Adrenal gland (tissue), 12 donors: ENCODE results near the gene CMYA5. TPM values are rescaled to one million over a fixed set of nuclear protein-coding genes. Genes with fewer than 3 reads are reported as not detected.

Experiments used
- DNase-seq, 7 donors: peaks; one replicate each; pipeline ENCODE4 v3.0.0-alpha.2; 2019 to 2020
- H3K27ac ChIP-seq, 5 donors: fragments of 200-600 bp; sonication (generic) in 4 of 5; 1 replicate in 3 of 5; 2 replicates in 2 of 5; pipeline versions ENCODE4 v1.5.1 to v1.8.0; 2016 to 2020; ENCODE audit warnings: mild to moderate bottlenecking in 1 of 5
- H3K27me3 ChIP-seq: fragments of 200-600 bp; 2 replicates; pipeline ENCODE4 v1.8.0; 2021
- H3K36me3 ChIP-seq, 2 donors: fragments of 200-600 bp; replicated peaks in 1 of 2; 1 replicate in 1 of 2; 2 replicates in 1 of 2; pipeline versions ENCODE4 v1.5.1 to v1.8.0; 2018 to 2022
- H3K4me1 ChIP-seq, 2 donors: fragments of 200-600 bp; replicated peaks in 1 of 2; 1 replicate in 1 of 2; 2 replicates in 1 of 2; pipeline versions ENCODE4 v1.5.1 to v1.8.0; 2018 to 2021
- H3K4me3 ChIP-seq, 4 donors: fragments of 200-600 bp; sonication (generic) in 3 of 4; one replicate each; pipeline ENCODE4 v1.5.1; 2016 to 2018
- H3K9me3 ChIP-seq, 3 donors: fragments of 200-600 bp; sonication (generic) in 1 of 3; replicated peaks in 1 of 3; 1 replicate in 2 of 3; 2 replicates in 1 of 3; pipeline versions ENCODE4 v1.5.1 to v1.8.0; 2016 to 2021
- CTCF ChIP-seq, 6 experiments: fragments of 450-650 bp in 4 of 6; fragments of 200-600 bp in 2 of 6; sonication (generic) in 1 of 6; IDR thresholded peaks; 1 replicate in 5 of 6; 2 replicates in 1 of 6; pipeline versions ENCODE4 v1.5.1 to v1.8.0; 2016 to 2021; ENCODE audit warnings: antibody characterized with exemption in 6 of 6, mild to moderate bottlenecking in 2 of 6, moderate library complexity in 1 of 6
- POLR2A ChIP-seq, 2 donors: fragments of 450-650 bp; IDR thresholded peaks; one replicate each; pipeline ENCODE4 v1.6.1; 2017; ENCODE audit warnings: antibody characterized with exemption in 2 of 2, mild to moderate bottlenecking in 2 of 2, moderate library complexity in 1 of 2
- WGBS, 4 donors: extraction: QIAGEN DNeasy Blood & Tissue Kit in 2 of 4; methylation state at CpG; one replicate each; pipeline versions ENCODE4 v1.1.5 to v1.1.7; 2013 to 2017; 5-methylcytosine and 5-hydroxymethylcytosine counted together
- intact Hi-C, 2 donors: fragments of 100-400 bp; cut with DNase I; formaldehyde crosslinking; loops; one replicate each; pipeline versions ENCODE4 v1.14.1 to v1.15.0; 2022 to 2023
- polyA plus RNA-seq, 3 donors: library from polyadenylated mRNA; stranded (reverse); fragments of 200-250 nt in 2 of 3; fragments of 350-450 nt in 1 of 3; fragmentation: Illumina TruSeq in 1 of 3; extraction: RNeasy Lipid Tissue Mini Kit (QIAGEN cat#74804) in 1 of 3; gene quantifications; one replicate each; pipeline ENCODE4 v1.2.3, GENCODE V29; 2013 to 2014
- total RNA-seq, 9 donors: library from RNA; depleted of rRNA in 4 of 9; stranded (reverse); fragments of >200 nt in 4 of 9; fragments of 120-200 nt in 1 of 9; fragmentation: NEBNext Ultra II Directional in 1 of 9; extraction: Animal tissue kit (Norgen Biotek cat#: 25700) in 1 of 9; gene quantifications; one replicate each; pipeline versions ENCODE4 v1.1.0 to v1.2.4, GENCODE V29; 2013 to 2023
- donor health status: healthy with polysubstance abuse.
- donor health status: Bipolar disorder and iron deficiency.
- donor health status: DM: yes; HTN: yes; CAD: no.
- donor health status: DM: no; HTN: no; CAD: no.
- donor health status: DM: no; HTN: no; CAD: no.
- donor health status: DM: yes; HTN: yes; CAD: no.

Gene CMYA5
- total and polyA plus RNA-seq, 12 donors: 0.11 to 5.6 (median 0.40) TPM

DNA sequence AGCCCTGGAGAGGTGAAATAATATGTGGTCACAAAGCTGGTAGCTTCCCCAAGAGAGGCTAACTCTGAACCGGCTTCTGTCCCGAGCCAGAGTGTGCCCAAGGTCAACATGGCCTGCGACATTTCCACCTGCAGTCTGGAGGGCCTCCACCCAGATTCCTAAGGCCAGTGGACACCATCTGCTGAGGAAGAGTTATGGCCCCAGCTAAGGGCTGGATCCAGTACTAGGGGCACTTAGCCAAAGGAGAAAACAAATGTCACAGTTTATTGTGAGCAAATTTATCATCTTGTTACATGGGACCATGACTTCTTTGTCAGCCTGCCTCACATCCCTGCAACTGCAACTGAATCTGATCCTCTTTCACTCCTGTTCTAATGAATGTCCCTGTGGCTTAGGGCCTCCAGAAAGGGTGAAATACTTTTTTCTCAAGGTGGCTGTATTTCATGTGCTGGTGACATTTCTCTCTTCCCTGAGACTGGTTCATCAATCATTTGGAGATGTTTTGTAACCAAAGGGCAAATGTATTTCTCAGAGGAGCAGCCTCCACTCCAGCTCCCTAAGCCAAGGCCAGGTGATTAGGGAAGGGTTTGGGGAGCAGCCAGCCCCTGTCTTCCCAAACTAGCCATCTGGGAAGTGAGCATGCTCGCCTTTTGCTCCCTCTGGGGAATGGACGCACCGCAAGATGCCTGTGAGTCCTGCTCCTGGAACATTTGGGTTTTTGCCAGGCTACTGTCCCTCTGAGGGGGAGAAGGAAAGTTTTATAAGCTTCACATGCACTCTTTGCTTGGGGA, 148.3 kb downstream of the CMYA5 start:
- Histone ChIP-seq H3K27ac (no peak overlapping the region), H3K27me3 (peaks cover 6% of the 10 kb centered on the region), H3K4me1 (peaks cover 6 to 7% of the 10 kb centered on the region in 2 donors), H3K4me3 (no peak overlapping the region), H3K36me3 (no peaks in the 10 kb centered on the region), H3K9me3 (no peaks in the 10 kb centered on the region)
- peak; percentile 20 to 55 (median 34) for DNase-seq
- TF ChIP-seq CTCF (IDR thresholded peaks at IDR 0.05) (no peak), POLR2A (IDR thresholded peaks at IDR 0.05) (no peak)
- 35 to 40% (median 38%) methylated on average over 6 of the region's 6 CpGs for WGBS, 4 donors
- intact Hi-C loops: no loop called here

DNA sequence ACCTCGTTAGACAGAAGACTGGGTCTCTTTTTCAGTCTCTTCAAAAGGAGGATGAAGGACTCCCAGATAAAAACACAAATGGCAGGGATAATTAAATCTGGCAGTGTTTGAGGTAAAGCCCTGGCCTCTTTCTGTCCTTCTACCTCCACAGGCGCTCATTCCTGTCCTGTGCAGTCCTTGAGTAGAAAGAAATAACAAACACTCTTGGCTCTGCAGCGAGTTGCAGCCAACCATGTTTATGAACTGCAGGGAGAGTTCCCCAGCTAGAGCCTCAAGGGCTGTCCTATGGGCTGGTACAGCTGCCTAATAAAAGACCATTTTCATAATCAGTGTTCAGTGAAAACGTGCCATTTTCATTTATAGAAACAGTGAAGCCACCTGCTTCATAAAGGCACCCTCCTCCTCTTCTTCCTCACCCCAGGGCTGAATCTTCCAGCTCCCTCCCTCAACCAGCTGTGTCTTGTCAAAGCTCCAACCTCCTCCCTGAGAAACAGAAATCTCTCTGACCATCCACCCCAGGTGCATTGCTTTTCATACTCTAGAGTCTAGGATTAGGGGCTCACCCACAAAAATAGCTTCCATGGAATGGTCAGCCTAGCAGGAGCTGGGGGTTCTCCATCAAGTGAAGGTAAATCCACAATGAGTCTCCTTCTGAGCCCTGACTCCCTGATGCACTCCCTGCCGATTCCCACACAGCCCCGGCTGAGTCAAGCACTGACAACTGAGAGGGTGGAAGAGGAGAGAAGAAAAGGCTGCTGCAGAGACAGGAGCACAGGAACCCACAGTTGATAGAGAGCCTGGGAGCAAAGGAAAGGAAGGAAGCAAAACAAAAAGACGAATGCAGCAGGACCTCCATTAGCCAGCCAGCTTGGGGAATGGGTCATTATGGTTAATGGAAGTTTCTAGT, 150.7 kb downstream of the CMYA5 start:
- Histone ChIP-seq H3K9me3 (no peaks in the 10 kb centered on the region), H3K4me1 (peaks cover 6 to 7% of the 10 kb centered on the region in 2 donors), H3K4me3 (no peak overlapping the region), H3K27me3 (peaks cover 6% of the 10 kb centered on the region), H3K27ac (no peak overlapping the region), H3K36me3 (no peaks in the 10 kb centered on the region)
- 32 to 49% (median 38%) methylated on average over 7 of the region's 7 CpGs for WGBS, 4 donors
- DNase-seq: no peak
- no peak for TF ChIP-seq POLR2A (IDR thresholded peaks at IDR 0.05)
- no peak for TF ChIP-seq CTCF (IDR thresholded peaks at IDR 0.05)
- intact Hi-C loops: no loop called here

DNA sequence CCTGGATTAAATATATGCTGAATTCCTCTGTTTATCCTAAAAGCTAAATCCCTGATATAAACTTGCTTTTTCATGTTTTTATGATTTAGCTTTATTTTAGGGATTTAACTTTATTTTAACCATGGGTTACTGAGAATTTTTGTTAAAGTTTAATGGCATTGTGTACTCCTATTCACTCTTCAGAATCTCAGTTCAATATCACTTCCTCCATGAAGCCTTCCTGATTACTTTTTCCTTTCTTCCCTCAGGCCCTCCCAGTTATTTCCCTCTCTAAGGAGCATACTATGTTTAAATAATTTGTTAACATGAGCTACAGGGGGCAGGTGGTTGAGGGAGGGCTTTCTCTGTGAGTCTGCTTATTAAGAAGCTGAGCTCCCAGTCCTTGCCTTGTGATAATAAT, 151.5 kb downstream of the CMYA5 start:
- TF ChIP-seq CTCF (IDR thresholded peaks at IDR 0.05): no peak
- TF ChIP-seq POLR2A (IDR thresholded peaks at IDR 0.05): no peak
- Histone ChIP-seq H3K9me3 (no peaks in the 10 kb centered on the region), H3K36me3 (no peaks in the 10 kb centered on the region), H3K27me3 (peaks cover 6% of the 10 kb centered on the region), H3K4me1 (peaks cover 6 to 7% of the 10 kb centered on the region in 2 donors), H3K27ac (no peak overlapping the region), H3K4me3 (no peak overlapping the region)
- DNase-seq: no peak
- intact Hi-C loops: no loop called here
